Muscle layer of duodenum (tissue), 2 donors: ENCODE measurements around the gene PELI2.

Experiments
- H3K27ac ChIP-seq: one replicate; pipeline ENCODE4 v1.7.0; 2013; ENCODE audit warnings: mild to moderate bottlenecking, low read length
- H3K27me3 ChIP-seq: one replicate; pipeline ENCODE4 v1.7.0; 2013; ENCODE audit warnings: low read depth, mild to moderate bottlenecking, control low read depth, low read length
- H3K36me3 ChIP-seq, 2 donors: one replicate each; pipeline ENCODE4 v1.7.0; 2013; ENCODE audit warnings: low read length in 2 of 2, control low read depth in 1 of 2, mild to moderate bottlenecking in 1 of 2; ENCODE audit not compliant: insufficient read depth in 2 of 2, control insufficient read depth in 1 of 2
- H3K4me1 ChIP-seq, 2 donors: one replicate each; pipeline ENCODE4 v1.7.0; 2013; ENCODE audit warnings: low read length in 2 of 2, mild to moderate bottlenecking in 2 of 2, control low read depth in 1 of 2, moderate library complexity in 1 of 2; ENCODE audit not compliant: insufficient read depth in 2 of 2, control insufficient read depth in 1 of 2
- H3K4me3 ChIP-seq, 2 donors: one replicate each; pipeline ENCODE4 v1.7.0; 2013; ENCODE audit warnings: low read length in 2 of 2, low read depth in 1 of 2, mild to moderate bottlenecking in 1 of 2
- H3K9me3 ChIP-seq, 2 donors: one replicate each; pipeline ENCODE4 v1.7.0; 2013; ENCODE audit warnings: low read length in 2 of 2, control low read depth in 1 of 2, mild to moderate bottlenecking in 1 of 2; ENCODE audit not compliant: control insufficient read depth in 1 of 2
- donor health status: healthy.

The PELI2 gene

GRCh38 chr14:56194042-56194441 lies 75.8 kb downstream of the PELI2 start:
- Histone ChIP-seq H3K9me3 (no peaks in the 10 kb centered on the region), H3K36me3 (no peaks in the 10 kb centered on the region), H3K27me3 (no peaks in the 10 kb centered on the region), H3K4me1 (peaks cover 0 to 5% of the 10 kb centered on the region in 2 donors), H3K27ac (no peak overlapping the region), H3K4me3 (no peak overlapping the region)

- H3K4me3 ChIP-seq = no peak overlapping the region
- H3K4me1 ChIP-seq = peaks cover 5 to 7% of the 10 kb centered on the region in 2 donors
- H3K9me3 ChIP-seq = no peaks in the 10 kb centered on the region
- H3K36me3 ChIP-seq = no peaks in the 10 kb centered on the region
- H3K27me3 ChIP-seq = no peaks in the 10 kb centered on the region
- H3K27ac ChIP-seq = no peak overlapping the region
Measured at GRCh38 chr14:56195223-56195622, 77.0 kb downstream of the PELI2 start.

- Histone ChIP-seq H3K36me3 (no peaks in the 10 kb centered on the region), H3K27ac (no peak overlapping the region), H3K4me3 (no peak overlapping the region), H3K27me3 (no peaks in the 10 kb centered on the region), H3K9me3 (no peaks in the 10 kb centered on the region), H3K4me1 (peaks cover 5 to 11% of the 10 kb centered on the region in 2 donors)
Measured at GRCh38 chr14:56195704-56196103, 77.5 kb downstream of the PELI2 start.

- H3K27ac ChIP-seq = no peak overlapping the region
- H3K4me3 ChIP-seq = no peak overlapping the region
- no peaks in the 10 kb centered on the region for H3K27me3 ChIP-seq
- H3K4me1 ChIP-seq = peaks cover 5 to 11% of the 10 kb centered on the region in 2 donors
- no peaks in the 10 kb centered on the region for H3K36me3 ChIP-seq
- no peaks in the 10 kb centered on the region for H3K9me3 ChIP-seq
Measured at GRCh38 chr14:56196274-56196673, 78.1 kb downstream of the PELI2 start.

GRCh38 chr14:56197150-56197549 lies 78.9 kb downstream of the PELI2 start:
- Histone ChIP-seq H3K9me3 (no peaks in the 10 kb centered on the region), H3K36me3 (no peaks in the 10 kb centered on the region), H3K4me1 (peaks cover 5 to 11% of the 10 kb centered on the region in 2 donors), H3K4me3 (no peak overlapping the region), H3K27ac (no peak overlapping the region), H3K27me3 (no peaks in the 10 kb centered on the region)

- H3K4me3 ChIP-seq = no peak overlapping the region
- peak overlapping the region; percentile 32 for H3K27ac ChIP-seq
- no peaks in the 10 kb centered on the region for H3K36me3 ChIP-seq
- H3K4me1 ChIP-seq = peaks cover 5 to 11% of the 10 kb centered on the region in 2 donors
- H3K9me3 ChIP-seq = no peaks in the 10 kb centered on the region
- H3K27me3 ChIP-seq = no peaks in the 10 kb centered on the region
Measured at GRCh38 chr14:56198438-56198837, 80.2 kb downstream of the PELI2 start.

GRCh38 chr14:56199095-56199981 lies 81.1 kb downstream of the PELI2 start:
- Histone ChIP-seq H3K27me3 (no peaks in the 10 kb centered on the region), H3K4me3 (no peak overlapping the region), H3K9me3 (no peaks in the 10 kb centered on the region), H3K4me1 (peaks cover 5 to 11% of the 10 kb centered on the region in 2 donors), H3K27ac (peak overlapping the region; percentile 68), H3K36me3 (no peaks in the 10 kb centered on the region)

- peaks cover 3 to 11% of the 10 kb centered on the region in 2 donors for H3K4me1 ChIP-seq
- no peak overlapping the region for H3K4me3 ChIP-seq
- peak overlapping the region; percentile 68 for H3K27ac ChIP-seq
- H3K27me3 ChIP-seq = no peaks in the 10 kb centered on the region
- H3K9me3 ChIP-seq = no peaks in the 10 kb centered on the region
- no peaks in the 10 kb centered on the region for H3K36me3 ChIP-seq
Measured at GRCh38 chr14:56199982-56200577, 81.9 kb downstream of the PELI2 start.

GRCh38 chr14:56202256-56202655 lies 84.0 kb downstream of the PELI2 start:
- no peak overlapping the region for H3K4me3 ChIP-seq
- no peaks in the 10 kb centered on the region for H3K27me3 ChIP-seq
- H3K36me3 ChIP-seq = no peaks in the 10 kb centered on the region
- H3K9me3 ChIP-seq = no peaks in the 10 kb centered on the region
- peaks cover 0 to 11% of the 10 kb centered on the region in 2 donors for H3K4me1 ChIP-seq
- H3K27ac ChIP-seq = no peak overlapping the region

GRCh38 chr14:56205881-56206280 lies 87.7 kb downstream of the PELI2 start:
- H3K36me3 ChIP-seq = no peaks in the 10 kb centered on the region
- peak overlapping the region; percentile 47 for H3K27ac ChIP-seq
- H3K9me3 ChIP-seq = no peaks in the 10 kb centered on the region
- no peaks in the 10 kb centered on the region for H3K4me1 ChIP-seq
- no peaks in the 10 kb centered on the region for H3K27me3 ChIP-seq
- H3K4me3 ChIP-seq = no peak overlapping the region

GRCh38 chr14:56206596-56206995 lies 88.4 kb downstream of the PELI2 start:
- Histone ChIP-seq H3K27me3 (no peaks in the 10 kb centered on the region), H3K4me1 (no peaks in the 10 kb centered on the region), H3K36me3 (no peaks in the 10 kb centered on the region), H3K4me3 (no peak overlapping the region), H3K27ac (peak overlapping the region; percentile 47), H3K9me3 (no peaks in the 10 kb centered on the region)
